Measurements from ENCODE around the gene CUX1.
"Not testable (repeated sequence)": the region's sequence is repeated elsewhere in the genome, so short reads cannot be mapped to it uniquely, and the experiment has no call there.

The CUX1 gene

GRCh38 chr7:101826081-101826835 lies 8.8 kb downstream of the CUX1 start:
- DNase-seq: no peak

DNA sequence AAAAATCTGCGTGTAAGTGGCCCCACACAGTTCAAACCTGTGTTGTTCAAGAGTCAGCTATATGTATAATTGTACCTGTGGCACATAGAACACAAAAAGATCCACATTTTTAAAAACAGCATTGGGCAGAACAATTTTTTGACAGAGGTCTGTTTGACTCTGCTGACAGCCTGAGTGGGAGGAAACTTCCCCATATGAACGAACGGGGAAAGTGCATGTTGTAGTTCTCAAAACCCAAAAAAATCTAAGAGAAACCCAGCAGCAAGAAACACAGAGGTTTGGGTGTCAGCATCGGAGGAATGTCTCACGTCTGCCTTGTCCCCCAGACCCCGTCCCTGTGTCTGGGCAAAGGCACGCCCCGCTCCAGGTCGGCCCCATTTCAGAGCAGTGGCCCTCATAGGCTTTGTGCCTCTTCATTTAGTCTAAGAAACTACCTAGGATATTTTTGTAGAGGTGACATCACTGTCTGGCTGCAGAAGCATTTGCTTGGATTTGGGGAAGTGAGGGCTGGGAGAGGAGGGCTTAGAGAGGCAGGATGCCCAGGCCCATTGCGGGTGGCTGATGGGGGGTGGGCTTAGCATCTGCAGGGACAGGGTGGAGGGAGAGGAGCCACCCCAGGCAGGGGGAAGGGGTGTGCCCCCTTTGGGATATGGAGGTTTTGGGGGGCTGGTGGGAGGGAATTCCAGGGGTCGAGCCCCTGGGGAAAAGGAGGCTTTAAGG lies 11.0 kb downstream of the CUX1 start:
- DNase-seq: no peak

- DNase-seq: no peak
Observed at GRCh38 chr7:101829374-101829773, 11.9 kb downstream of the CUX1 start.

DNA sequence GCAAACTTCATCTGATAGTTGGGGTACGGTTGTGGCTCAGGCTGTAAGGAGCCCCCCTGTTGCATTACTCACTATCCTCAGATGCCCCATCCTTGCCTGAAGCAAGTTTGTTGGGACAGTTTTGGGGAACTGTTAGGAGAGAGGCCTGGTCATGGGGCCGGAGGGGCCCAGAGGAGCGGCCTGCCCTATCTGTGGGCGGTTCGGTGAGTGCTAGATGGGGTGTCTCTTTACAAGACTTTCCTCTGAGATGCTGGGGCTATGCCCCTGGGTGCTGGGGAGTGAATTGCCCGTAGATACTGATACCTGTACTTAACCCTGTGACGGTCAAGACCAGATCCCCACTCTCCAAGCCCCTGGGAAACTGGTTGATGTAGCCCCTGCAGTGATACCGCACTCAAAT lies 12.4 kb downstream of the CUX1 start:
- no peak for DNase-seq

DNA sequence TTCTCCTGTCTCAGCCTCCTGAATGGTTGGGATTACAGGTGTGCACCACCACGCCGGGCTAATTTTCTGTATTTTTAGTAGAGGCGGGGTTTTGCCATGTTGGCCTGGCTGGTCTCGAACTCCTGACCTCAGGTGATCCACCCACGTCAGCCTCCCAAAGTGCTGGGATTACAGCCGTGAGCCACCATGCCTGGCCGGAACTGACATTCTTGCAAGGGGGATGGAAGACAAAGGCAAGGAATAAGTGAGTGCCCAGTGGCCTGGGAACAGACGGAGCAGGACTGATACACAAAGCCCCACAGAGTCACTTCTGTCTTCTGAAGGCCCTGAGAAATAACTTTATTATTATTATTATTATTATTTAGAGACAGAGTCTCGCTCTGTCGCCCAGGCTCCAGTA lies 14.0 kb downstream of the CUX1 start:
- not testable (repeated sequence) for DNase-seq

DNA sequence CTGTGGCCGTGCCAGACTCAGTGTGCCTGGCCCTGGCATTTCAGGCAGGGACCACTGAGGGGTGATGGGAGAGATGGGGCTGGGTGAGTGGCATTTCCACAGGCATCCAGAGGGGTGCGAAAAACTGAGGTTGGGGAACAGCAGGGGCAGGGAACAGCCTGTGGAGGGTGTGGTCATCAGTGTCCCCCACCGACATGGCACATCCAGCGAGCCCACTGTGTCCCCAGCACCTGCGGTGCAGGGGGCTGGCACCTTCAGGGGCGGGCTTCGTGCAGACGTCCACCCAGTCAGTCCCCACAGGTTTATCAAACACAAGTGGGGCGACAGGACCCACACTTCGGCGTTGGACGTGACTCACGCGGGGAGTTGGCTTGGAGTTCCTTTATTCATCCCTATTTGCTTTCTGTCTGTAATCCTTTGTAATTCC lies 14.8 kb downstream of the CUX1 start:
- no peak for DNase-seq

GRCh38 chr7:101832685-101833375 lies 15.4 kb downstream of the CUX1 start:
- no peak for DNase-seq

- no peak for DNase-seq
Observed at GRCh38 chr7:101833799-101834198, 16.4 kb downstream of the CUX1 start.

- DNase-seq: no peak
Observed at GRCh38 chr7:101835136-101835535, 17.7 kb downstream of the CUX1 start.

GRCh38 chr7:101837433-101837832 lies 20.0 kb downstream of the CUX1 start:
- DNase-seq: not testable (repeated sequence)

GRCh38 chr7:101838837-101839483 lies 21.5 kb downstream of the CUX1 start:
- DNase-seq: no peak

DNA sequence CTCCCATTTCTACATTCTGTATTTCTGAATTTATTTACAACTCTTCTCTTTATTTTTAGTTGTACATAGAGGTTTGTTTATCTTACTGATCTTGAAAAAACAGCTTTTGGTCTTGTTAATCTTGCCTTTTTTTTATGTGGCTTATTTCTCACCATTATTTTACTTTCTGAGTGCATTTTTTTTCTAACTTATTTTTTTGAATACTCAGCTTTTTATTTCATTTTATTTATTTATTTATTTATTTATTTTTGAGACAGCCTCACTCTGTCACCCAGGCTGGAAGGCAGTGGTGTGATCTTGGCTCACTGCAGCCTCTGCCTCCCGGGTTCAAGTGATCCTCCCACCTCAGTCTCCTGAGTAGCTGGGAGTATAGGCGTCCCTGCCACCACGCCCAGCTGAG lies 23.9 kb downstream of the CUX1 start:
- DNase-seq: no peak

- DNase-seq: no peak
Observed at GRCh38 chr7:101843293-101844271, 26.2 kb downstream of the CUX1 start.

- no peak for DNase-seq
Observed at GRCh38 chr7:101845974-101846373, 28.5 kb downstream of the CUX1 start.

GRCh38 chr7:101846800-101847538 lies 29.5 kb downstream of the CUX1 start:
- DNase-seq: no peak

GRCh38 chr7:101848208-101848951 lies 31.0 kb downstream of the CUX1 start:
- no peak for DNase-seq

DNA sequence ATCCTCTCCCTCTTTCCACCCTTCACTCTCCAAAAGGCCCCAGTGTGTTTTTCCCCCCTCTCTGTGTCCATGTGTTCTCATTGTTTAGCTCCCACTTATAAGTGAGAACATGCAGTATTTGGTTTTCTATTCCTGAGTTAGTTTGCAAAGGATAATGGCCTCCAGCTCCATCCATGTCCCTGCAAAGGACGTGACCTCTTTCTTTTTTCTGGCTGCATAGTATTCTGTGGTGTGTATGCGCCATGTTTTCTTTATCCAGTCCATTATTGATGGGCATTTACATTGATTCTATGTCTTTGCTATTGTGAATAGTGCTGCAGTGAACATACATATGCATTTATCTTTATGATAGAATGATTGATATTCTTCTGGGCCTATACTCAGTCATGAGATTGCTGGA lies 31.9 kb downstream of the CUX1 start:
- not testable (repeated sequence) for DNase-seq

- DNase-seq: not testable (repeated sequence)
Observed at GRCh38 chr7:101852364-101852763, 34.9 kb downstream of the CUX1 start.

GRCh38 chr7:101853684-101854083 lies 36.3 kb downstream of the CUX1 start:
- no peak for DNase-seq

GRCh38 chr7:101854084-101854865 lies 36.8 kb downstream of the CUX1 start:
- DNase-seq: no peak

All from DMS53 (cell line).